MM.1S (cell line): ENCODE results near the gene EPN2.

Source experiments
- EZH2 ChIP-seq: fragments of 300-600 bp; sonication (generic); optimal IDR thresholded peaks from 2 replicates; pipeline ENCODE3; 2017; ENCODE audit warnings: low read depth, mild to moderate bottlenecking, antibody characterized with exemption, low read length, mixed read lengths
- EZH2phosphoT487 ChIP-seq: fragments of 300-600 bp; sonication (generic); IDR thresholded peaks from 2 replicates; pipeline ENCODE4 v1.6.1; 2018; ENCODE audit warnings: antibody characterized with exemption, low read length
- TF ChIP-seq, protein P1 (sequence below): fragments of 300-600 bp; sonication (generic); IDR thresholded peaks from 2 replicates; pipeline ENCODE4 v1.5.1; 2016; ENCODE audit warnings: antibody characterized with exemption, low read length, mixed read lengths

DNA sequence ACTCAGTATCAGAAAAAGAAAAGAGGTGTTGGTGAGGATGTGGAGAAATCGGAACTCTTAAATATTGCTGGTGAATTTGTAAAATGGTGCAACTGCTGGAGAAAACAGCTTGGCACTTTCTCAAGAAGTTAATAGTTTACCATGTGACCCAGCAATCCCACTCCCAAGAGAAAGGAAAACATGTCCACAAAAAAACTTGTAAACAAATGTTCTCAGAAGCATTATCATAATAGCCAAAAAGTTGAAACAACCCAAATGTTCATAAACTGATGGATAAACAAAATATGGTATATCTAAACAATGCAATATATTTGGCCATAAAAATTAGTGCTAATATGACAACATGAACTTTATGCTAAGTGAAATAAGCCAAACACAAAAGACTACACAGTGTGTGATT, 138.6 kb downstream of the EPN2 start:
- TF ChIP-seq, protein P1, sequence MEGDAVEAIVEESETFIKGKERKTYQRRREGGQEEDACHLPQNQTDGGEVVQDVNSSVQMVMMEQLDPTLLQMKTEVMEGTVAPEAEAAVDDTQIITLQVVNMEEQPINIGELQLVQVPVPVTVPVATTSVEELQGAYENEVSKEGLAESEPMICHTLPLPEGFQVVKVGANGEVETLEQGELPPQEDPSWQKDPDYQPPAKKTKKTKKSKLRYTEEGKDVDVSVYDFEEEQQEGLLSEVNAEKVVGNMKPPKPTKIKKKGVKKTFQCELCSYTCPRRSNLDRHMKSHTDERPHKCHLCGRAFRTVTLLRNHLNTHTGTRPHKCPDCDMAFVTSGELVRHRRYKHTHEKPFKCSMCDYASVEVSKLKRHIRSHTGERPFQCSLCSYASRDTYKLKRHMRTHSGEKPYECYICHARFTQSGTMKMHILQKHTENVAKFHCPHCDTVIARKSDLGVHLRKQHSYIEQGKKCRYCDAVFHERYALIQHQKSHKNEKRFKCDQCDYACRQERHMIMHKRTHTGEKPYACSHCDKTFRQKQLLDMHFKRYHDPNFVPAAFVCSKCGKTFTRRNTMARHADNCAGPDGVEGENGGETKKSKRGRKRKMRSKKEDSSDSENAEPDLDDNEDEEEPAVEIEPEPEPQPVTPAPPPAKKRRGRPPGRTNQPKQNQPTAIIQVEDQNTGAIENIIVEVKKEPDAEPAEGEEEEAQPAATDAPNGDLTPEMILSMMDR, result no peak
- TF ChIP-seq EZH2 (no peak), EZH2phosphoT487 (no peak)
